ENCODE results near the gene NES. TPM values are rescaled to one million over a fixed set of nuclear protein-coding genes. Genes with fewer than 3 reads are reported as not detected.
A peak's percentile ranks its signal among the peaks of the same experiment; 100 is the strongest.

The NES gene
- total RNA-seq, 2 donors from 2014 or later = 0.05 TPM; not detected in 1

DNA sequence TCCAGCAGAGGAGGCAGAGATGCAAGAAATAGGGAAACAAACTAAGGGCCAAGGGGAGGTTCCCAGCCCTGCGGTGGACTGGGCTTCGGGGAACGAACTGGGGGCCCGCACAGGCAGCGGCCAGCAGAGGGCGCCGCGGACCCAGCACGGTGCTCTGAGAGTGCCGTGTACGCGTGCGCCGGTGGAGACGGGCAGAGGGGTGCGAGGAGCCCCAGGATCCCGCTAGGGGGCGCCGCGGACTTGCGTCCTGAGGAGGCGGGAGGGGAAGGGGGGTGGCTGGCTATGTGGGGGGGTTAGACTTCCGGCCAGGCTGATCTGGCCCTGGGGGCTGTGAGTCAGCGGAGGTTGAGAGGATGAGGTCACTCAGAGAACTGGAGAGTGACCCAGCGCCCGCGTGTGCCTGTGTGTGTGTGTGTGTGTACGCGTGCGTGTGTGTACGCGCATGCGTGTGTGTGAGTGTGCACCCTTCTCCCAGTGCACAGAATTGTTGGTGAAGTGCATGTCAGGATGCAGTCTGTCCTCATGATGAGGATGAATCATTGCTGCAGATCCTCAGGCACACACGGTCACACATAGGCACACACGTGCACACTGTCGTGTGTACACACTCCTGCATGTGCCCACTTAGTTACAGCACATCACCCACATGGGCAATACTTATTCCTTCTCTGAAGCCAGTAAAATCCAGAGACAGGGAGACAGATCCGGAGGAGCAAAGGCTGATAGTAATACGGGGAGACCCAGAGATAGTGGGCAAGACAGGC, 17.0 kb downstream of the NES start:
- Mint-ChIP-seq H3K4me3 (peak overlapping the region; percentile 83 to 90), H3K4me1 (ENCODE audit: low read depth) (peaks cover 66% of the 10 kb centered on the region), H3K9me3 (no peaks in the 10 kb centered on the region), H3K27me3 (ENCODE audit: low read depth) (peaks cover 35% of the 10 kb centered on the region), H3K36me3 (ENCODE audit: insufficient read depth in 2 of 2) (no peaks in the 10 kb centered on the region), H3K27ac (peak overlapping the region; percentile 30)
- DNase-seq = peak; percentile 96 to 98
- peak; percentile 82 to 86 for ATAC-seq (replicated peaks in 1 of 2)

DNA sequence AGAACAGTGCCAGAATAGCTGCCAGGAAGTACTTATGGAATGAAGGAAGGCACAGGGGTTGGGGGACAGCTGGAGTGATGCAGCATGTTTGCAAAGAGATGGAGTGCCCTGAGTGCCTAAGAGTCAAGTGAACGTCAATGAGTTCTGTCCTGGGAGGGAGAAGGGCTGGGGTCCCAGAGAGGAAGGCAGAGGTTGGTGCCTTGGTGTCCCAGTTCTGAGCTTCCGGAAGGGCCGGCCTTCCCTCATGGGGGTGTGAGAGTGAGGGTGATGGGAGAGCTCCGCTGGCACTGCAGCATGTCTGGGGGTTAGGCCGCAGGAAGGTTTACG, 17.6 kb downstream of the NES start:
- DNase-seq = no peak
- H3K9me3 Mint-ChIP-seq = no peaks in the 10 kb centered on the region
- H3K4me1 Mint-ChIP-seq (ENCODE audit: low read depth) = peaks cover 66% of the 10 kb centered on the region
- peaks cover 41% of the 10 kb centered on the region for H3K27me3 Mint-ChIP-seq (ENCODE audit: low read depth)
- ATAC-seq (replicated peaks in 1 of 2) = no peak
- no peak overlapping the region for H3K27ac Mint-ChIP-seq
- peak overlapping the region; percentile 83 to 90 for H3K4me3 Mint-ChIP-seq
- H3K36me3 Mint-ChIP-seq (ENCODE audit: insufficient read depth in 2 of 2) = no peaks in the 10 kb centered on the region

DNA sequence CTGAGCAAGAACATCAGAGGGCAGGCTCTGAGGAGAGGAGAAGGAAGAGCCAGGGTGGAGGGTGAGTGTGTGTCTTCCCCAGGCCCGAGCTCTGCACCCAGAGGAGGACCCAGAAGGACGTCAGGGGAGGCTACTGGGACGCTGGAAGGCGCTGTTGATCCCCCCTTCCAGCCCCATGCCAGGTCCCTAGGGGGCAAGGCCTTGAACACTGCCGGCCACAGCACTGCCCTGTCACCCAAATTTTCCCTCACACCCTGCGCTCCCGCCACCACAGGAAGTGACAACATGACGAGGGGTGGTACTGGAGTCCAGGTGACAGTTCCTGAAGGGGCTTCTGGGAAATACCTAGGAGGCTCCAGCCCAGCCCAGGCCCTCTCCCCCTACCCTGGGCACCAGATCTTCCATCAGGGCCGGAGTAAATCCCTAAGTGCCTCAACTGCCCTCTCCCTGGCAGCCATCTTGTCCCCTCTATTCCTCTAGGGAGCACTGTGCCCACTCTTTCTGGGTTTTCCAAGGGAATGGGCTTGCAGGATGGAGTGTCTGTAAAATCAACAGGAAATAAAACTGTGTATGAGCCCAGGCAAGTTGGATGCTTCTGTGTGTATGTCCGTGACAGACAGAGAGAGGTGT, 18.1 kb downstream of the NES start:
- DNase-seq (no peak), ATAC-seq (replicated peaks in 1 of 2) (no peak)
- no peaks in the 10 kb centered on the region for H3K36me3 Mint-ChIP-seq (ENCODE audit: insufficient read depth in 2 of 2)
- peaks cover 47% of the 10 kb centered on the region for H3K27me3 Mint-ChIP-seq (ENCODE audit: low read depth)
- H3K9me3 Mint-ChIP-seq = no peaks in the 10 kb centered on the region
- peak overlapping the region; percentile 83 to 90 for H3K4me3 Mint-ChIP-seq
- peaks cover 66% of the 10 kb centered on the region for H3K4me1 Mint-ChIP-seq (ENCODE audit: low read depth)
- no peak overlapping the region for H3K27ac Mint-ChIP-seq

DNA sequence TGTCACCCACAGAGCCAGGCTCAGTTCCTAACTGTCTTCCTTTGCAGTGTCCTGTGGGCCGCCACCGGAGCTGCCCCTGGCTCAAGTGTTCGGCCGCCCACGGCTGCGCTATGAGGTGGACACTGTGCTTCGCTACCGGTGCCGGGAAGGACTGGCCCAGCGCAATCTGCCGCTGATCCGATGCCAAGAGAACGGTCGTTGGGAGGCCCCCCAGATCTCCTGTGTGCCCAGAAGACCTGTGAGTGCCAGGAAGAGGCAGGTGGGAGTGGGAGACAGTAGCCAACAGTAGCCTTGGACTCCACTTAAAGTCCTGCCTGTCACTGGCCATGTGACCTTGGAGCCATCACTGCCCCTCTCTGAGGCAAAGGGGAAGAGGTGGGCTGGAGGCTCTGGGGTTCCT, 18.7 kb downstream of the NES start:
- ATAC-seq (replicated peaks in 1 of 2) (no peak), DNase-seq (no peak)
- peak overlapping the region; percentile 11 to 19 for H3K4me3 Mint-ChIP-seq
- no peaks in the 10 kb centered on the region for H3K36me3 Mint-ChIP-seq (ENCODE audit: insufficient read depth in 2 of 2)
- peaks cover 64% of the 10 kb centered on the region for H3K4me1 Mint-ChIP-seq (ENCODE audit: low read depth)
- no peak overlapping the region for H3K27ac Mint-ChIP-seq
- H3K9me3 Mint-ChIP-seq = no peaks in the 10 kb centered on the region
- peaks cover 52% of the 10 kb centered on the region for H3K27me3 Mint-ChIP-seq (ENCODE audit: low read depth)

DNA sequence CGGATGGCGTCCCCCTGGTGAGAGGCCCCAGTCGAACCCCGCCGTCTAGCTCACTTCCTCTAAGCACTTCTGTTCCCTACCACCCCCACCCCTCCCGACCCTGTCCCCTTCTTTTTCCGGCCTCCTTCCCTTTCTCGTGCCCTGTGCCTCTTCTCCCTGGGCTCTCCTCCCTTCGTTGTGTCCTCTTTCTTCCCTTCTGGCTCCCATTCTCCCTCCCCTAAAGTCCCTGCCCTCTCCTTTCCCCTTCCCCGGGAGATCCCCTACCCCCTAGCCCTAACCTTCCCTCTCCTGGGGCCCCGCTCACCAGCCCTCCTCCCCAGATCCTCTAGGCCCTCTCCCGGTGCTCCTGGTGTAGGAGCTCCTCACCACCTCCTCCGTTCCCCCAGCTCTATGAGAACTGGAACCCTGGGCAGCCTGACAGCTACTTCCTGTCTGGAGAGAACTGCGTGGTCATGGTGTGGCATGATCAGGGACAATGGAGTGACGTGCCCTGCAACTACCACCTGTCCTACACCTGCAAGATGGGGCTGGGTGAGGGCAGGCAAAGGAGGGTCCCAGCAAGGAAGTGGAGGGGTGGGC, 19.4 kb downstream of the NES start:
- DNase-seq (no peak), ATAC-seq (replicated peaks in 1 of 2) (no peak)
- H3K27me3 Mint-ChIP-seq (ENCODE audit: low read depth) = peaks cover 59% of the 10 kb centered on the region
- no peak overlapping the region for H3K27ac Mint-ChIP-seq
- no peaks in the 10 kb centered on the region for H3K9me3 Mint-ChIP-seq
- peak overlapping the region; percentile 77 to 80 for H3K4me3 Mint-ChIP-seq
- H3K4me1 Mint-ChIP-seq (ENCODE audit: low read depth) = peaks cover 57% of the 10 kb centered on the region
- no peaks in the 10 kb centered on the region for H3K36me3 Mint-ChIP-seq (ENCODE audit: insufficient read depth in 2 of 2)

DNA sequence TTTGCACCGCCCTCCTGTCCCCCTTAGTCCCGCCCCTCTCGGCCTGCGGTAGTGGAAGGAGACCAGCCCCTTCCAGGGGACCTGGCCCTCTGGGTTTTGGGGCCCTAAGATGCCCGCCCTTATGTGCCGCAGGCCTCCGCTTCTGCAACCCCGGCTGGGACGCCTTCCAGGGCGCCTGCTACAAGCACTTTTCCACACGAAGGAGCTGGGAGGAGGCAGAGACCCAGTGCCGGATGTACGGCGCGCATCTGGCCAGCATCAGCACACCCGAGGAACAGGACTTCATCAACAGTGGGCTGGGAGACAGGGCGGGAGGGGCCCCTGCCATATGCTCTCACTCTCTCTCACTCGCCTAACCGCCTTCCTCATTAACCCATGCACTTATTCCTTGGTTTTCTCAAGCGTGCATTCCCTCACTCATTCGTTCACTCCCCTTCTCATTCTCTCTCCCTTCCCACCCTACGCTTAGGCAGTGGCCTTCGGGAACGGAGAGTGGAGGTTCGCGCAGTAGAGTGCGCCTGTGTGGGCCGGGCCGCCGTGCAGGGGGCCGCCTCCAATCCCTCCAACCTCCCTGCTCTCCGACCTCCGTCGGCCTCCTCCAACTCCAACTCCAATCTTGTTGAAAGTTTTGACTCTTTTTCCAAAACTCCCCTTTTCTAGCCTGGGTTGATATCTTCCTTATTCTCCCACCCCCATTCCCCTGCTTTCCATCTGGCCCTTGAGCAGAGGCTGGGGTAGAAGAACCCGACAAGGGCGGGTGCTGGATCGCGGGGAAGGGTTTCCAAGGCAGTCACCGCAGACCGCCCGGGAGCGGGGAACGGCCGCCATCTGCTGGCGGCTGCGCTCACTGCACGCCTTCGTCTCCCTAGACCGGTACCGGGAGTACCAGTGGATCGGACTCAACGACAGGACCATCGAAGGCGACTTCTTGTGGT, 20.1 kb downstream of the NES start:
- no peaks in the 10 kb centered on the region for H3K36me3 Mint-ChIP-seq (ENCODE audit: insufficient read depth in 2 of 2)
- H3K4me3 Mint-ChIP-seq = peak overlapping the region; percentile 77 to 80
- peak; percentile 74 to 84 for DNase-seq
- peak; percentile 33 to 34 for ATAC-seq (replicated peaks in 1 of 2)
- peaks cover 51% of the 10 kb centered on the region for H3K4me1 Mint-ChIP-seq (ENCODE audit: low read depth)
- H3K27ac Mint-ChIP-seq = no peak overlapping the region
- H3K27me3 Mint-ChIP-seq (ENCODE audit: low read depth) = peaks cover 66% of the 10 kb centered on the region
- H3K9me3 Mint-ChIP-seq = no peaks in the 10 kb centered on the region

DNA sequence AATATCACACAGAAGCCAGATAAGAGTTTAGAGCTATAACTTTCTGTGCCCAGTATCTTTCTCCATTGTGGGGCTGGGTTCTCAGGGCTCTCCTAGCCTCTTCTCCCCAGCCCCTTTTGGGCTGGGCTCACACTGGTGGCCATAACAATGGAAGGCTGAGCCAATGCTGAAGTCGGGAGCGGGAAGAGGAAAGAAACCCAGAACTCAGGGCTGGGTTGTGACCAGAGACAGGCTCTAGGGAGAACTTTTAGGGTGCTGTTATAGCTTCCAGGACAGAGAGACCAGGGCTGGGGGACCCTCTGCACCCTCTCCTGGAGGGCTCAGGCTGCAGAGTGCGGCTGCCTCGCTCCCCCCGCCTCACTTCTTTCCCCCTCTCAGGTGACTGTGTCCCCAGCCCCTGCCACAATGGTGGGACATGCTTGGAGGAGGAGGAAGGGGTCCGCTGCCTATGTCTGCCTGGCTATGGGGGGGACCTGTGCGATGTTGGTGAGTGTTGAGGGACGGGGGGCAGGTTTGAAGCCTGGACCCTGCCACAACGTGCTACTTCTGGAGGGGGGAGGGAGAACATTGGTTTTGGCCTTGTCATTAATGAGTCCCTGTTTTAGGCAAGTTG, 21.2 kb downstream of the NES start:
- peaks cover 73% of the 10 kb centered on the region for H3K27me3 Mint-ChIP-seq (ENCODE audit: low read depth)
- H3K4me1 Mint-ChIP-seq (ENCODE audit: low read depth) = peaks cover 43% of the 10 kb centered on the region
- DNase-seq (no peak), ATAC-seq (replicated peaks in 1 of 2) (no peak)
- no peak overlapping the region for H3K4me3 Mint-ChIP-seq
- H3K36me3 Mint-ChIP-seq (ENCODE audit: insufficient read depth in 2 of 2) = no peaks in the 10 kb centered on the region
- no peak overlapping the region for H3K27ac Mint-ChIP-seq
- no peaks in the 10 kb centered on the region for H3K9me3 Mint-ChIP-seq

DNA sequence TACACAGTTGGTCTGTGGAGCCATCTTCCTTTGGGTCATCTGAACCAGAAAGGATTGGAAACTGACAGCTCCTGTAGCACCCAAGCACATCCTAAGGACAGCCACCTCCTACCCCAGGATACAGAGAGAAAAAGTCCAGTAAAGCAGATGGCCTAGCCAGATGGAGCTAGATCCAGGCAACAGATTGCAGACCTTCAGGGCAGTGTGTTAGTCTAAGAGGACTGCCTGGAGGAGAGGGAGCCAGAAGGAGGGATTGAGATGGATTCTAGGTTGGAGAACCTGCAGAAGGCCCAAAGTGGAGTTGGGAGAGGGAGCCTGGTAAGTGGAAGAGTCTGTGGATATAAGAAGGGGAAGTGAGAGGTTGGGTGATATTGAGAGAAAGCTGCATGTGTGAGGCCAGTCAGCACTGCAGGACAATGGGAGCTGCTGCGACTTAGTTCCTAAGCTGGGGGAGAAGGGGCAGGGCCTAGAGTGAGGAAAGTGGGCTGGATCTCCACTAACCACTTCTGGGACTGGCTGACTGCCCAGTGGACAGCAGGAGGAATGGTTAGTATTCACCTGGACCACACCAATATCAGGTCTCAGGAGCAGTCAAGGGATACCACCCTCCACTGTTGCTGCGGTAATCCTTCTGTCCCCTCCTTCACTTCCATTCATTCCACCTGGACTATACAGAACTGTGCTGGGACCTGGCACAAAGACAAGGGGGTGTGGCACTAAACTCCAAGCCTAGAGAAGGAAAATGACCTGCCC, 21.9 kb downstream of the NES start:
- ATAC-seq (replicated peaks in 1 of 2) (no peak), DNase-seq (no peak)
- H3K4me1 Mint-ChIP-seq (ENCODE audit: low read depth) = peaks cover 36% of the 10 kb centered on the region
- H3K27ac Mint-ChIP-seq = no peak overlapping the region
- peaks cover 80% of the 10 kb centered on the region for H3K27me3 Mint-ChIP-seq (ENCODE audit: low read depth)
- no peaks in the 10 kb centered on the region for H3K36me3 Mint-ChIP-seq (ENCODE audit: insufficient read depth in 2 of 2)
- H3K9me3 Mint-ChIP-seq = no peaks in the 10 kb centered on the region
- H3K4me3 Mint-ChIP-seq = no peak overlapping the region

DNA sequence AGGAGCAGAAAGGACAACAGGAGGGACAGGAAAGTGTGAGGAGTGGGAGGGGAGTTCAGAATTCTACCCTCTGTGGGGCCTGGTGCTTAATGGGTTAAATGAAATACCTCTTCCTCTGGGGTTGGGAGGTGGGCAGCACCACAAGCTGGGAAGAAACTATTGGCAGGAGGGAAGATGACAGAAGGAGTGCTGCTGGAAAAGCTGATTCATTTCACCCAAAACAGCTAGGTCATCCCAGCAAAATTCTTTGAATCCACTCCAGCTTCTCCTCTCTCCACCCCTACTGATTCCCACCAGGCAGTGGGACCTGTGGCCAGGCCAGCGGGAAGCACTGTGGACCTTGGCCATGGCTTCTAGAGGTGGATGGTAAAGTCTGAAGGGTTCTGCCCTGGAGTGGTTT, 22.5 kb downstream of the NES start:
- no peak overlapping the region for H3K4me3 Mint-ChIP-seq
- peaks cover 30% of the 10 kb centered on the region for H3K4me1 Mint-ChIP-seq (ENCODE audit: low read depth)
- H3K9me3 Mint-ChIP-seq = no peaks in the 10 kb centered on the region
- ATAC-seq (replicated peaks in 1 of 2) (no peak), DNase-seq (no peak)
- peaks cover 85% of the 10 kb centered on the region for H3K27me3 Mint-ChIP-seq (ENCODE audit: low read depth)
- H3K36me3 Mint-ChIP-seq (ENCODE audit: insufficient read depth in 2 of 2) = no peaks in the 10 kb centered on the region
- no peak overlapping the region for H3K27ac Mint-ChIP-seq

DNA sequence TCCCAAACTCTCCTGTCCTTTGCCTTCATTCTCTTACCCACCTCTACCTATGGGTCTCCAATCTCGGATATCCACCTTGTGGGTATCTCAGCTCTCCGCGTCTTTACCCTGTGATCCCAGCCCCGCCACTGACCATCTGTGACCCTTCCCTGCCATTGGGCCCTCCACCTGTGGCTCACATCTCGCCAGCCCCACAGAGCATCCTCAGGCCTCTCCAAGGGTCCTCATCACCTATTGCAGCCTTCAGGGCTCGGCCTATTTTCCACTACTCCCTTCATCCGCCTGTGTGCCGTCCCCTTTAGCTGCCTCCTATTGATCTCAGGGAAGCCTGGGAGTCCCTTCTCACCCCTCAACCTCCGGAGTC, 24.2 kb downstream of the NES start:
- DNase-seq = no peak
- Mint-ChIP-seq H3K4me1 (ENCODE audit: low read depth) (peaks cover 13% of the 10 kb centered on the region), H3K36me3 (ENCODE audit: insufficient read depth in 2 of 2) (no peaks in the 10 kb centered on the region), H3K9me3 (no peaks in the 10 kb centered on the region), H3K4me3 (no peak overlapping the region), H3K27me3 (ENCODE audit: low read depth) (peaks cover 95% of the 10 kb centered on the region), H3K27ac (no peak overlapping the region)
- no peak for ATAC-seq (replicated peaks in 1 of 2)

DNA sequence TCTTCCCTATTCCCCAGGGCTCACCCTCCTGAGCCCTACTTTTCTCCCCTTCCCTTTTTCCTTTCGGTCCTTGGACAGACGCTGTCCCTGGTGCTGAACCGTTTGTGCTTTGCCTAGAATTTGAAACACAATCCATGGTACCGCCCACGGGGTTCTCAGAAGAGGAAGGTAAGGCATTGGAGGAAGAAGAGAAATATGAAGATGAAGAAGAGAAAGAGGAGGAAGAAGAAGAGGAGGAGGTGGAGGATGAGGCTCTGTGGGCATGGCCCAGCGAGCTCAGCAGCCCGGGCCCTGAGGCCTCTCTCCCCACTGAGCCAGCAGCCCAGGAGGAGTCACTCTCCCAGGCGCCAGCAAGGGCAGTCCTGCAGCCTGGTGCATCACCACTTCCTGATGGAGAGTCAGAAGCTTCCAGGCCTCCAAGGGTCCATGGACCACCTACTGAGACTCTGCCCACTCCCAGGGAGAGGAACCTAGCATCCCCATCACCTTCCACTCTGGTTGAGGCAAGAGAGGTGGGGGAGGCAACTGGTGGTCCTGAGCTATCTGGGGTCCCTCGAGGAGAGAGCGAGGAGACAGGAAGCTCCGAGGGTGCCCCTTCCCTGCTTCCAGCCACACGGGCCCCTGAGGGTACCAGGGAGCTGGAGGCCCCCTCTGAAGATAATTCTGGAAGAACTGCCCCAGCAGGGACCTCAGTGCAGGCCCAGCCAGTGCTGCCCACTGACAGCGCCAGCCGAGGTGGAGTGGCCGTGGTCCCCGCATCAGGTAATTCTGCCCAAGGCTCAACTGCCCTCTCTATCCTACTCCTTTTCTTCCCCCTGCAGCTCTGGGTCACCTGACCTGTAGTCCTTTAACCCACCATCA, 24.8 kb downstream of the NES start:
- Mint-ChIP-seq H3K36me3 (ENCODE audit: insufficient read depth in 2 of 2) (no peaks in the 10 kb centered on the region), H3K27me3 (ENCODE audit: low read depth) (peaks cover 95% of the 10 kb centered on the region), H3K9me3 (no peaks in the 10 kb centered on the region), H3K4me1 (ENCODE audit: low read depth) (peaks cover 8% of the 10 kb centered on the region), H3K27ac (no peak overlapping the region), H3K4me3 (no peak overlapping the region)
- ATAC-seq (replicated peaks in 1 of 2) (no peak), DNase-seq (no peak)

All from activated T-cell treated with anti-CD3 and anti-CD28 coated beads, Interleukin-2, amount 50 U/mL, for 72 hours (primary cell).